Activated T-helper 1 cell treated with anti-CD3 and anti-CD28 coated beads, Interleukin-2, amount 50 U/mL, for 16 hours (primary cell): ENCODE results near the gene OBP2A.

ENCODE experiments used
- DNase-seq, 2 donors: peaks; one replicate each; pipeline ENCODE4 v3.0.0-alpha.2; 2020; ENCODE audit warnings: low read depth in 1 of 2, low spot score in 1 of 2

Gene OBP2A

GRCh38 chr9:135575995-135576631 lies 30.2 kb downstream of the OBP2A start:
- DNase-seq = no peak

- no peak for DNase-seq
Measured at GRCh38 chr9:135577256-135577655, 31.3 kb downstream of the OBP2A start.

- no peak for DNase-seq
Measured at GRCh38 chr9:135579356-135579755, 33.4 kb downstream of the OBP2A start.

- DNase-seq = no peak
Measured at GRCh38 chr9:135579889-135580660, 34.1 kb downstream of the OBP2A start.

GRCh38 chr9:135580664-135581380 lies 34.9 kb downstream of the OBP2A start:
- no peak for DNase-seq

- DNase-seq = no peak
Measured at GRCh38 chr9:135581636-135582426, 35.9 kb downstream of the OBP2A start.

- no peak for DNase-seq
Measured at GRCh38 chr9:135582541-135582940, 36.6 kb downstream of the OBP2A start.

GRCh38 chr9:135582966-135583687 lies 37.2 kb downstream of the OBP2A start:
- DNase-seq = no peak

- no peak for DNase-seq
Measured at GRCh38 chr9:135583688-135584011, 37.7 kb downstream of the OBP2A start.

GRCh38 chr9:135584371-135584770 lies 38.4 kb downstream of the OBP2A start:
- DNase-seq = no peak

GRCh38 chr9:135584934-135585333 lies 39.0 kb downstream of the OBP2A start:
- DNase-seq = no peak

- DNase-seq = no peak
Measured at GRCh38 chr9:135586601-135587109, 40.7 kb downstream of the OBP2A start.

- DNase-seq = no peak
Measured at GRCh38 chr9:135587658-135588057, 41.7 kb downstream of the OBP2A start.

- no peak for DNase-seq
Measured at GRCh38 chr9:135588371-135588770, 42.4 kb downstream of the OBP2A start.

GRCh38 chr9:135588886-135589595 lies 43.1 kb downstream of the OBP2A start:
- DNase-seq = no peak

GRCh38 chr9:135589596-135590485 lies 43.9 kb downstream of the OBP2A start:
- no peak for DNase-seq

GRCh38 chr9:135590486-135591079 lies 44.7 kb downstream of the OBP2A start:
- DNase-seq = no peak

GRCh38 chr9:135591506-135592330 lies 45.8 kb downstream of the OBP2A start:
- DNase-seq = no peak
